ENCODE data around the gene FHL3. TPM values are rescaled to one million over a fixed set of nuclear protein-coding genes. Genes with fewer than 3 reads are reported as not detected.

Gene FHL3
- total and polyA plus RNA-seq, 9 of the 15 experiments (the other 6 are each of a cell fraction or from before 2014, with no cell fraction given), result 6.1 to 144 (median 34.1) TPM

GRCh38 chr1:38003261-38004250 is 1.8 kb downstream of the FHL3 start (continued):
- TF ChIP-seq, protein P1, sequence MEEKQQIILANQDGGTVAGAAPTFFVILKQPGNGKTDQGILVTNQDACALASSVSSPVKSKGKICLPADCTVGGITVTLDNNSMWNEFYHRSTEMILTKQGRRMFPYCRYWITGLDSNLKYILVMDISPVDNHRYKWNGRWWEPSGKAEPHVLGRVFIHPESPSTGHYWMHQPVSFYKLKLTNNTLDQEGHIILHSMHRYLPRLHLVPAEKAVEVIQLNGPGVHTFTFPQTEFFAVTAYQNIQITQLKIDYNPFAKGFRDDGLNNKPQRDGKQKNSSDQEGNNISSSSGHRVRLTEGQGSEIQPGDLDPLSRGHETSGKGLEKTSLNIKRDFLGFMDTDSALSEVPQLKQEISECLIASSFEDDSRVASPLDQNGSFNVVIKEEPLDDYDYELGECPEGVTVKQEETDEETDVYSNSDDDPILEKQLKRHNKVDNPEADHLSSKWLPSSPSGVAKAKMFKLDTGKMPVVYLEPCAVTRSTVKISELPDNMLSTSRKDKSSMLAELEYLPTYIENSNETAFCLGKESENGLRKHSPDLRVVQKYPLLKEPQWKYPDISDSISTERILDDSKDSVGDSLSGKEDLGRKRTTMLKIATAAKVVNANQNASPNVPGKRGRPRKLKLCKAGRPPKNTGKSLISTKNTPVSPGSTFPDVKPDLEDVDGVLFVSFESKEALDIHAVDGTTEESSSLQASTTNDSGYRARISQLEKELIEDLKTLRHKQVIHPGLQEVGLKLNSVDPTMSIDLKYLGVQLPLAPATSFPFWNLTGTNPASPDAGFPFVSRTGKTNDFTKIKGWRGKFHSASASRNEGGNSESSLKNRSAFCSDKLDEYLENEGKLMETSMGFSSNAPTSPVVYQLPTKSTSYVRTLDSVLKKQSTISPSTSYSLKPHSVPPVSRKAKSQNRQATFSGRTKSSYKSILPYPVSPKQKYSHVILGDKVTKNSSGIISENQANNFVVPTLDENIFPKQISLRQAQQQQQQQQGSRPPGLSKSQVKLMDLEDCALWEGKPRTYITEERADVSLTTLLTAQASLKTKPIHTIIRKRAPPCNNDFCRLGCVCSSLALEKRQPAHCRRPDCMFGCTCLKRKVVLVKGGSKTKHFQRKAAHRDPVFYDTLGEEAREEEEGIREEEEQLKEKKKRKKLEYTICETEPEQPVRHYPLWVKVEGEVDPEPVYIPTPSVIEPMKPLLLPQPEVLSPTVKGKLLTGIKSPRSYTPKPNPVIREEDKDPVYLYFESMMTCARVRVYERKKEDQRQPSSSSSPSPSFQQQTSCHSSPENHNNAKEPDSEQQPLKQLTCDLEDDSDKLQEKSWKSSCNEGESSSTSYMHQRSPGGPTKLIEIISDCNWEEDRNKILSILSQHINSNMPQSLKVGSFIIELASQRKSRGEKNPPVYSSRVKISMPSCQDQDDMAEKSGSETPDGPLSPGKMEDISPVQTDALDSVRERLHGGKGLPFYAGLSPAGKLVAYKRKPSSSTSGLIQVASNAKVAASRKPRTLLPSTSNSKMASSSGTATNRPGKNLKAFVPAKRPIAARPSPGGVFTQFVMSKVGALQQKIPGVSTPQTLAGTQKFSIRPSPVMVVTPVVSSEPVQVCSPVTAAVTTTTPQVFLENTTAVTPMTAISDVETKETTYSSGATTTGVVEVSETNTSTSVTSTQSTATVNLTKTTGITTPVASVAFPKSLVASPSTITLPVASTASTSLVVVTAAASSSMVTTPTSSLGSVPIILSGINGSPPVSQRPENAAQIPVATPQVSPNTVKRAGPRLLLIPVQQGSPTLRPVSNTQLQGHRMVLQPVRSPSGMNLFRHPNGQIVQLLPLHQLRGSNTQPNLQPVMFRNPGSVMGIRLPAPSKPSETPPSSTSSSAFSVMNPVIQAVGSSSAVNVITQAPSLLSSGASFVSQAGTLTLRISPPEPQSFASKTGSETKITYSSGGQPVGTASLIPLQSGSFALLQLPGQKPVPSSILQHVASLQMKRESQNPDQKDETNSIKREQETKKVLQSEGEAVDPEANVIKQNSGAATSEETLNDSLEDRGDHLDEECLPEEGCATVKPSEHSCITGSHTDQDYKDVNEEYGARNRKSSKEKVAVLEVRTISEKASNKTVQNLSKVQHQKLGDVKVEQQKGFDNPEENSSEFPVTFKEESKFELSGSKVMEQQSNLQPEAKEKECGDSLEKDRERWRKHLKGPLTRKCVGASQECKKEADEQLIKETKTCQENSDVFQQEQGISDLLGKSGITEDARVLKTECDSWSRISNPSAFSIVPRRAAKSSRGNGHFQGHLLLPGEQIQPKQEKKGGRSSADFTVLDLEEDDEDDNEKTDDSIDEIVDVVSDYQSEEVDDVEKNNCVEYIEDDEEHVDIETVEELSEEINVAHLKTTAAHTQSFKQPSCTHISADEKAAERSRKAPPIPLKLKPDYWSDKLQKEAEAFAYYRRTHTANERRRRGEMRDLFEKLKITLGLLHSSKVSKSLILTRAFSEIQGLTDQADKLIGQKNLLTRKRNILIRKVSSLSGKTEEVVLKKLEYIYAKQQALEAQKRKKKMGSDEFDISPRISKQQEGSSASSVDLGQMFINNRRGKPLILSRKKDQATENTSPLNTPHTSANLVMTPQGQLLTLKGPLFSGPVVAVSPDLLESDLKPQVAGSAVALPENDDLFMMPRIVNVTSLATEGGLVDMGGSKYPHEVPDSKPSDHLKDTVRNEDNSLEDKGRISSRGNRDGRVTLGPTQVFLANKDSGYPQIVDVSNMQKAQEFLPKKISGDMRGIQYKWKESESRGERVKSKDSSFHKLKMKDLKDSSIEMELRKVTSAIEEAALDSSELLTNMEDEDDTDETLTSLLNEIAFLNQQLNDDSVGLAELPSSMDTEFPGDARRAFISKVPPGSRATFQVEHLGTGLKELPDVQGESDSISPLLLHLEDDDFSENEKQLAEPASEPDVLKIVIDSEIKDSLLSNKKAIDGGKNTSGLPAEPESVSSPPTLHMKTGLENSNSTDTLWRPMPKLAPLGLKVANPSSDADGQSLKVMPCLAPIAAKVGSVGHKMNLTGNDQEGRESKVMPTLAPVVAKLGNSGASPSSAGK (IDR thresholded peaks at IDR 0.05), result no peak
- TF ChIP-seq, protein P2, sequence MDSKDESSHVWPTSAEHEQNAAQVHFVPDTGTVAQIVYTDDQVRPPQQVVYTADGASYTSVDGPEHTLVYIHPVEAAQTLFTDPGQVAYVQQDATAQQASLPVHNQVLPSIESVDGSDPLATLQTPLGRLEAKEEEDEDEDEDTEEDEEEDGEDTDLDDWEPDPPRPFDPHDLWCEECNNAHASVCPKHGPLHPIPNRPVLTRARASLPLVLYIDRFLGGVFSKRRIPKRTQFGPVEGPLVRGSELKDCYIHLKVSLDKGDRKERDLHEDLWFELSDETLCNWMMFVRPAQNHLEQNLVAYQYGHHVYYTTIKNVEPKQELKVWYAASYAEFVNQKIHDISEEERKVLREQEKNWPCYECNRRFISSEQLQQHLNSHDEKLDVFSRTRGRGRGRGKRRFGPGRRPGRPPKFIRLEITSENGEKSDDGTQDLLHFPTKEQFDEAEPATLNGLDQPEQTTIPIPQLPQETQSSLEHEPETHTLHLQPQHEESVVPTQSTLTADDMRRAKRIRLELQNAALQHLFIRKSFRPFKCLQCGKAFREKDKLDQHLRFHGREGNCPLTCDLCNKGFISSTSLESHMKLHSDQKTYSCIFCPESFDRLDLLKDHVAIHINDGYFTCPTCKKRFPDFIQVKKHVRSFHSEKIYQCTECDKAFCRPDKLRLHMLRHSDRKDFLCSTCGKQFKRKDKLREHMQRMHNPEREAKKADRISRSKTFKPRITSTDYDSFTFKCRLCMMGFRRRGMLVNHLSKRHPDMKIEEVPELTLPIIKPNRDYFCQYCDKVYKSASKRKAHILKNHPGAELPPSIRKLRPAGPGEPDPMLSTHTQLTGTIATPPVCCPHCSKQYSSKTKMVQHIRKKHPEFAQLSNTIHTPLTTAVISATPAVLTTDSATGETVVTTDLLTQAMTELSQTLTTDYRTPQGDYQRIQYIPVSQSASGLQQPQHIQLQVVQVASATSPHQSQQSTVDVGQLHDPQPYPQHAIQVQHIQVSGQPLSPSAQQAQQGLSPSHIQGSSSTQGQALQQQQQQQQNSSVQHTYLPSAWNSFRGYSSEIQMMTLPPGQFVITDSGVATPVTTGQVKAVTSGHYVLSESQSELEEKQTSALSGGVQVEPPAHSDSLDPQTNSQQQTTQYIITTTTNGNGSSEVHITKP (IDR thresholded peaks at IDR 0.05; ENCODE audit: partially characterized antibody), result no peak
- TF ChIP-seq CREB3 (tag; conservative IDR thresholded peaks at IDR 0.05; ENCODE audit: low read depth), result no peak
